Neural progenitor cell (in vitro differentiated cells): ENCODE data around the gene XCR1.

Source experiments
- EZH2 ChIP-seq: fragments of 200-600 bp; sonication (generic); IDR thresholded peaks from 2 replicates; pipeline ENCODE4 v1.6.1; 2017; ENCODE audit warnings: antibody characterized with exemption, mild to moderate bottlenecking, moderate library complexity
- EZH2phosphoT487 ChIP-seq: fragments of 200-600 bp; sonication (generic); IDR thresholded peaks from 2 replicates; pipeline ENCODE4 v1.6.1; 2017; ENCODE audit warnings: antibody characterized with exemption
- TF ChIP-seq, protein P1 (sequence below): fragments of 200-600 bp; sonication (generic); IDR thresholded peaks from 2 replicates; pipeline ENCODE4 v1.5.1; 2017; ENCODE audit warnings: antibody characterized with exemption, mild to moderate bottlenecking

DNA sequence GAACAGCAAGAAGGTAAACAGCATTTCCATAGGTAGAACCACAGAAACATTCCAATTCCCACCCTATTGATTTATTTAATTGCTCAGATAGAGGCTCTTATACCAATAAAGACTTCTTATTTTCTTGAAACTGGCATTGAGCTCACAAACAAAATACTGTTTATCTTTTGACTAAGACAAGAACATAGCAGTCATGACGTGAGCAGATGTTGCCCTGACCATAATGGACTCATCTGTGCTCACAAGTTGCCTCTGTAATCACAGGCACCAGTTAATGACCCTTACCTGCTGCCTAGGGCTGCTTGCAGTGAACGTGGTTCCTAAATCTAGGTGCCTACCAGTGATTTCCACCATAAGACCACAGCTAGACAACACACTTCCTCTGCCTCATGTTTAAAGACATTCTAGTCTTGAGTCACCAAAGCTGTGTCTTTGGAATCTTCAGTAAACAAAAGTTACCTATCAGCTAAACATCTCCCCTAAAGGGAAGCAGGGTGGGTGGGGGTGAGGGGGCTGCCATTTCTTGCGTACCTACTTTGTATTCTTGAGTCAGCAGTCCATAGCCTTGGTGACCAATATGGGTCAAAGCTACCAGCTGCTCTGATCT is 33.8 kb downstream of the XCR1 start:
- TF ChIP-seq, protein P1, sequence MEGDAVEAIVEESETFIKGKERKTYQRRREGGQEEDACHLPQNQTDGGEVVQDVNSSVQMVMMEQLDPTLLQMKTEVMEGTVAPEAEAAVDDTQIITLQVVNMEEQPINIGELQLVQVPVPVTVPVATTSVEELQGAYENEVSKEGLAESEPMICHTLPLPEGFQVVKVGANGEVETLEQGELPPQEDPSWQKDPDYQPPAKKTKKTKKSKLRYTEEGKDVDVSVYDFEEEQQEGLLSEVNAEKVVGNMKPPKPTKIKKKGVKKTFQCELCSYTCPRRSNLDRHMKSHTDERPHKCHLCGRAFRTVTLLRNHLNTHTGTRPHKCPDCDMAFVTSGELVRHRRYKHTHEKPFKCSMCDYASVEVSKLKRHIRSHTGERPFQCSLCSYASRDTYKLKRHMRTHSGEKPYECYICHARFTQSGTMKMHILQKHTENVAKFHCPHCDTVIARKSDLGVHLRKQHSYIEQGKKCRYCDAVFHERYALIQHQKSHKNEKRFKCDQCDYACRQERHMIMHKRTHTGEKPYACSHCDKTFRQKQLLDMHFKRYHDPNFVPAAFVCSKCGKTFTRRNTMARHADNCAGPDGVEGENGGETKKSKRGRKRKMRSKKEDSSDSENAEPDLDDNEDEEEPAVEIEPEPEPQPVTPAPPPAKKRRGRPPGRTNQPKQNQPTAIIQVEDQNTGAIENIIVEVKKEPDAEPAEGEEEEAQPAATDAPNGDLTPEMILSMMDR, result no peak
- TF ChIP-seq EZH2 (no peak), EZH2phosphoT487 (no peak)
